ENCODE data around the gene SVOPL.

- TF ChIP-seq YY1 (IDR thresholded peaks at IDR 0.05; ENCODE audit: insufficient read depth, insufficient read length) (no peak), SUZ12 (IDR thresholded peaks at IDR 0.05; ENCODE audit: extremely low read depth, insufficient read depth, insufficient read length) (no peak), ZNF274 (IDR thresholded peaks at IDR 0.05; ENCODE audit: low read depth, low read length) (no peak)
Observed at GRCh38 chr7:138716889-138717288, 15.7 kb upstream of the SVOPL start.

All from NT2/D1 (cell line).